SU-DHL-6 (cell line): Measurements from ENCODE around the gene KRTAP2-1.

Experiments
- H2AFZ ChIP-seq: fragments of 200-600 bp; sonication (generic); 2 replicates; pipeline ENCODE4 v1.6.1; 2014; ENCODE audit warnings: low read depth, mild to moderate bottlenecking, moderate library complexity, mixed read lengths, antibody characterized with exemption, low read length; ENCODE audit not compliant: severe bottlenecking
- H3F3A ChIP-seq: fragments of 200-600 bp; shearing (Covaris generic); 2 replicates; pipeline ENCODE4 v1.6.0; 2016; ENCODE audit warnings: antibody characterized with exemption, mild to moderate bottlenecking; ENCODE audit not compliant: insufficient read depth
- H3K27ac ChIP-seq: fragments of 200-600 bp; sonication (generic); 2 replicates; pipeline ENCODE4 v1.5.1; 2016; ENCODE audit warnings: low read depth, mild to moderate bottlenecking, low read length, moderate library complexity, mixed read lengths
- H3K27me3 ChIP-seq: fragments of 200-600 bp; sonication (generic), shearing (Covaris generic); 2 replicates; pipeline ENCODE4 v1.6.0; 2014; ENCODE audit warnings: mild to moderate bottlenecking, low read length
- H3K36me3 ChIP-seq: fragments of 200-600 bp; sonication (generic); 2 replicates; pipeline ENCODE4 v1.6.1; 2014; ENCODE audit warnings: mild to moderate bottlenecking, low read length, mixed read lengths
- H3K4me2 ChIP-seq: fragments of 300-600, 200-600 bp; shearing (Covaris generic), sonication (generic); 2 replicates; pipeline ENCODE4 v1.6.0; 2014; ENCODE audit warnings: low read length, low read depth, mild to moderate bottlenecking; ENCODE audit not compliant: poor library complexity, severe bottlenecking
- H3K4me3 ChIP-seq: fragments of 200-600 bp; sonication (generic); 2 replicates; pipeline ENCODE4 v1.5.1; 2014; ENCODE audit warnings: antibody characterized with exemption, low read length, mild to moderate bottlenecking, mixed read lengths; ENCODE audit not compliant: insufficient read depth, poor library complexity, severe bottlenecking
- H3K79me2 ChIP-seq: fragments of 200-600 bp; sonication (generic); 2 replicates; pipeline ENCODE4 v1.6.1; 2014; ENCODE audit warnings: mild to moderate bottlenecking, low read length, moderate library complexity; ENCODE audit not compliant: insufficient read depth
- H3K9ac ChIP-seq: fragments of 200-600 bp; sonication (generic); 2 replicates; pipeline ENCODE4 v1.7.0; 2014; ENCODE audit warnings: mild to moderate bottlenecking, low read length
- H3K9me2 ChIP-seq: fragments of 200-600 bp; sonication (generic); replicated peaks from 2 replicates; pipeline ENCODE4 v1.6.1; 2014; ENCODE audit warnings: low read length; ENCODE audit not compliant: insufficient read depth
- H3K9me3 ChIP-seq: fragments of 200-600 bp; sonication (generic); 2 replicates; pipeline ENCODE4 v1.6.1; 2014; ENCODE audit warnings: low read length, mixed read lengths; ENCODE audit not compliant: insufficient read depth
- H4K20me1 ChIP-seq: fragments of 200-600 bp; sonication (generic); 2 replicates; pipeline ENCODE4 v1.6.1; 2014; ENCODE audit warnings: low read depth, mild to moderate bottlenecking, antibody characterized with exemption, low read length, moderate library complexity, mixed read lengths
- EZH2phosphoT487 ChIP-seq: fragments of 200-600 bp; sonication (generic), shearing (Covaris generic); conservative IDR thresholded peaks from 2 replicates; pipeline ENCODE4 v1.6.1; 2018; ENCODE audit warnings: mild to moderate bottlenecking, antibody characterized with exemption, low read length, moderate library complexity, mixed read lengths
- TF ChIP-seq, protein P1 (sequence below): fragments of 200-600 bp; sonication (generic); IDR thresholded peaks from one replicate; pipeline ENCODE4 v1.5.1; 2017; ENCODE audit warnings: antibody characterized with exemption, mild to moderate bottlenecking, low read length, moderate library complexity; ENCODE audit not compliant: insufficient read depth, poor library complexity, severe bottlenecking

The KRTAP2-1 gene

DNA sequence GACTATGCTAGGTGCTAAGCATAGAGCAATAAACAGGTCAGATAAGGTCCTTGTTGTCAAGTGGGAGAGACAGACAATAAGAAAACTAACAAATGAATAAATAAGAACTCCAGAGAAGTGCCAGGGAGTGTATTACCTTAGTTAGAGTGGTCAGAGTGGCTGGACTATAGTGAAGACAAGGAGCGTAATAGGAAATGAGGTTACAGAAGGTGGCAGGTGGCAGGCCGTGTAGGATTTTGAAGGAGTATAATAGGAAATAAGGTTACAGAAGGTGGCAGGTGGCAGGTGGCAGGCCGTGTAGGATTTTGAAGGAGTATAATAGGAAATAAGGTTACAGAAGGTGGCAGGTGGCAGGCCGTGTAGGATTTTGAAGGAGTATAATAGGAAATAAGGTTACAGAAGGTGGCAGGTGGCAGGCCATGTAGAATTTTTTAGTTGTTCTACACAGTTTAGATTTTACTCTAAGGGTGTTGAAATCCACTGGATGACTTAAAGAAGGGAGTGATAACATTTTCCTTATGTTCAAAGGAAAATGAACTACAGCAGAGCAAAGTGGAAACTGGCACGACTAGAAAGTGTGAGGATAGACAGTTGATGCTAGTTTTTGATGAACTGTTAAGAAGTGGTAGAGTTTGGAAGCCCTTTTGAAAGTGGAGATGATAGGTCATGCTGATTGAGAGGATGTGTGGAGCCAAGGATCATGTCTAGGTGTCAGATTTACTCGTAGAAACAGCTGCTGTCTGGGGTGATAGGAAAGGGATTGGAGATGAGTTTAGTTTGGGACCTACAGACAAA, 34.6 kb downstream of the KRTAP2-1 start:
- Histone ChIP-seq H3K79me2 (no peaks in the 10 kb centered on the region), H3K9ac (no peak overlapping the region), H2AFZ (no peak overlapping the region), H3K36me3 (no peaks in the 10 kb centered on the region), H3K27ac (no peak overlapping the region), H3F3A (no peaks in the 10 kb centered on the region), H3K4me2 (no peak overlapping the region), H3K9me2 (no peaks in the 10 kb centered on the region), H3K9me3 (no peaks in the 10 kb centered on the region), H4K20me1 (no peaks in the 10 kb centered on the region), H3K4me3 (no peak overlapping the region), H3K27me3 (no peaks in the 10 kb centered on the region)
- TF ChIP-seq, protein P1, sequence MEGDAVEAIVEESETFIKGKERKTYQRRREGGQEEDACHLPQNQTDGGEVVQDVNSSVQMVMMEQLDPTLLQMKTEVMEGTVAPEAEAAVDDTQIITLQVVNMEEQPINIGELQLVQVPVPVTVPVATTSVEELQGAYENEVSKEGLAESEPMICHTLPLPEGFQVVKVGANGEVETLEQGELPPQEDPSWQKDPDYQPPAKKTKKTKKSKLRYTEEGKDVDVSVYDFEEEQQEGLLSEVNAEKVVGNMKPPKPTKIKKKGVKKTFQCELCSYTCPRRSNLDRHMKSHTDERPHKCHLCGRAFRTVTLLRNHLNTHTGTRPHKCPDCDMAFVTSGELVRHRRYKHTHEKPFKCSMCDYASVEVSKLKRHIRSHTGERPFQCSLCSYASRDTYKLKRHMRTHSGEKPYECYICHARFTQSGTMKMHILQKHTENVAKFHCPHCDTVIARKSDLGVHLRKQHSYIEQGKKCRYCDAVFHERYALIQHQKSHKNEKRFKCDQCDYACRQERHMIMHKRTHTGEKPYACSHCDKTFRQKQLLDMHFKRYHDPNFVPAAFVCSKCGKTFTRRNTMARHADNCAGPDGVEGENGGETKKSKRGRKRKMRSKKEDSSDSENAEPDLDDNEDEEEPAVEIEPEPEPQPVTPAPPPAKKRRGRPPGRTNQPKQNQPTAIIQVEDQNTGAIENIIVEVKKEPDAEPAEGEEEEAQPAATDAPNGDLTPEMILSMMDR, result no peak
- TF ChIP-seq EZH2phosphoT487, result no peak

DNA sequence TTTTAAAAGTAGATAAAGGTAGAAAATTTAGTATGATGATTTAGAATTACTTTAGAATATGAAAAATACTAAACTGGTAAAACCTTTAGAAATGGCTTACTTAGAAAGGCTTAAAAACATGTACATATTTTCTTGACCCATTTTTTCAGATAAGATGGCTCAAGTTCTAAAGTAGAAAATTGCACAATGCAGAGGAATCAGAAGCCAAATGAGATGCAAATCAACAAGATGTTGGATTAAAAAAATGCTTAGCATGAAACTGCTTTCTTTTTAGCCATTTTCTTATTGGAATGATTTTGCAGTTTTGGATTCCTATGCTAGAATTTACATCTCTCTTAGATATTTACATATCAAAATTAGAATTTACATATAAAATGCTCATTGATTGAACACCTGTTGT, 36.7 kb downstream of the KRTAP2-1 start:
- Histone ChIP-seq H3K79me2 (no peaks in the 10 kb centered on the region), H3K27me3 (no peaks in the 10 kb centered on the region), H3K9ac (no peak overlapping the region), H3K27ac (no peak overlapping the region), H2AFZ (no peak overlapping the region), H3K9me2 (no peaks in the 10 kb centered on the region), H3K9me3 (no peaks in the 10 kb centered on the region), H4K20me1 (no peaks in the 10 kb centered on the region), H3K4me3 (no peak overlapping the region), H3K36me3 (no peaks in the 10 kb centered on the region), H3F3A (no peaks in the 10 kb centered on the region), H3K4me2 (no peak overlapping the region)
- no peak for TF ChIP-seq EZH2phosphoT487
- TF ChIP-seq, protein P1, result no peak

DNA sequence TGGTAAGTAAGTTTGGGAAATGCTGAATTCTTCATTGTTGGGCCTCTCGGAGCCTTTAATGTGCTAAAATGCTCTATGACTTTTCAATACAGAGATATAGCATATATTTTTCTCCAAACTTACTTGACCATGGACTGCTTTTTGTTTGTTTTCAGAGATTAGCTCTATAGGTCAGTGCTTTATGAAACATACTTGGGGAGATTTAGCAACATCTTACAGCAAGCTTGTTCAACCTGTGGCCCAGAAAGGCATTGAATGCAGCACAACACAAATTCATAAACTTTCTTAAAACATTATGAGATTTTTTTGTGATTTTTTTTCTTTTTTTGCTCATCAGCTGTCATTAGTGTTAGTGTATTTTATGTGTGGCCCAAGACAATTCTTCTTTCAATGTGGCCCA, 37.2 kb downstream of the KRTAP2-1 start:
- no peaks in the 10 kb centered on the region for H4K20me1 ChIP-seq
- H3K4me3 ChIP-seq, result no peak overlapping the region
- no peaks in the 10 kb centered on the region for H3K79me2 ChIP-seq
- no peaks in the 10 kb centered on the region for H3F3A ChIP-seq
- no peak overlapping the region for H3K27ac ChIP-seq
- H2AFZ ChIP-seq, result no peak overlapping the region
- H3K9me2 ChIP-seq, result no peaks in the 10 kb centered on the region
- H3K4me2 ChIP-seq, result no peak overlapping the region
- no peaks in the 10 kb centered on the region for H3K27me3 ChIP-seq
- no peaks in the 10 kb centered on the region for H3K36me3 ChIP-seq
- H3K9ac ChIP-seq, result no peak overlapping the region
- no peak for TF ChIP-seq EZH2phosphoT487
- TF ChIP-seq, protein P1, result no peak
- no peaks in the 10 kb centered on the region for H3K9me3 ChIP-seq
